Measurements from ENCODE around the gene RNF186.

DNA sequence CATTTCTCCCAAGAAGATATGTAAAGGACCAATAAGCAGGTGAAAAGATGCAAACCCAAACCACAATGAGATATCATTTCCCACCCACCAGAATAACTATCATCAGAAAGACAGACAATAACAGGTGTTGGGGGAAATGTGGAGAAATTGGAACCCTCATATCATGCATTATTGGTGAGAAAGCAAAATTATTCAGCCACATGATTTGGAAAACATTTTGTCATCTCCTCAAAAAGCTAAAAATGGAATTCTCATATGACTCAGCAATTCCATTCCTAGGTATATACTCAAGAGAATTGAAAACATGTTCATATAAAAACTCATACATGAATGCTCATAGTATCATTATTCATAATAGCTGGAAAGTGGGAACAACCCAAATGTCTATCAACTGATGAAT is 25.1 kb upstream of the RNF186 start:
- TF ChIP-seq ELF4 (IDR thresholded peaks at IDR 0.05) (no peak), SP1 (IDR thresholded peaks at IDR 0.05) (no peak), TARDBP (IDR thresholded peaks at IDR 0.05) (no peak), FOXK2 (IDR thresholded peaks at IDR 0.05) (no peak), LEF1 (IDR thresholded peaks at IDR 0.05; ENCODE audit: borderline replicate concordance) (no peak), FOXM1 (IDR thresholded peaks at IDR 0.05; ENCODE audit: borderline replicate concordance) (no peak), BHLHE40 (IDR thresholded peaks at IDR 0.05; ENCODE audit: borderline replicate concordance) (no peak), ARNT (IDR thresholded peaks at IDR 0.05) (no peak)

Measured in HEK293T (cell line).